Measurements from ENCODE around the gene CDKAL1.

- TF ChIP-seq CTCF (IDR thresholded peaks at IDR 0.05 in 8 of 11, conservative IDR thresholded peaks at IDR 0.05 in 3 of 11): no peak
- TF ChIP-seq POLR2A (IDR thresholded peaks at IDR 0.05): no peak
- TF ChIP-seq POLR2AphosphoS5 (IDR thresholded peaks at IDR 0.05): no peak
Measured at GRCh38 chr6:20931093-20931492, 396.8 kb downstream of the CDKAL1 start.

Measured in spleen (tissue), 7 donors.